ENCODE data around the gene GAL3ST2.

Gene GAL3ST2

GRCh38 chr2:241733391-241734207 lies 43.0 kb upstream of the GAL3ST2 start:
- no peak for DNase-seq (ENCODE audit: low read depth)
- H3K4me3 ChIP-seq (ENCODE audit: low read length) = peak overlapping the region; percentile 48
- TF ChIP-seq CTCF (conservative IDR thresholded peaks at IDR 0.05; ENCODE audit: low read depth, low read length) = no peak

- peak; percentile 32 for TF ChIP-seq CTCF (conservative IDR thresholded peaks at IDR 0.05; ENCODE audit: low read depth, low read length)
- peak overlapping the region; percentile 48 for H3K4me3 ChIP-seq (ENCODE audit: low read length)
- DNase-seq (ENCODE audit: low read depth) = no peak
Observed at GRCh38 chr2:241734208-241734466, 42.5 kb upstream of the GAL3ST2 start.

- DNase-seq (ENCODE audit: low read depth) = peak; percentile 25
- TF ChIP-seq CTCF (conservative IDR thresholded peaks at IDR 0.05; ENCODE audit: low read depth, low read length) = no peak
- H3K4me3 ChIP-seq (ENCODE audit: low read length) = peak within 1 kb of the TSS; percentile 60
Observed at GRCh38 chr2:241734467-241735208, 42.0 kb upstream of the GAL3ST2 start, which contains the start of gene D2HGDH. TSS of gene D2HGDH (plus strand) at chr2:241734630. CDS start at chr2:241735225, 595 bp downstream.

GRCh38 chr2:241736111-241736510 lies 40.5 kb upstream of the GAL3ST2 start:
- TF ChIP-seq CTCF (conservative IDR thresholded peaks at IDR 0.05; ENCODE audit: low read depth, low read length) = no peak
- no peak overlapping the region for H3K4me3 ChIP-seq (ENCODE audit: low read length)
- no peak for DNase-seq (ENCODE audit: low read depth)

GRCh38 chr2:241738040-241738686 lies 38.5 kb upstream of the GAL3ST2 start:
- no peak for TF ChIP-seq CTCF (conservative IDR thresholded peaks at IDR 0.05; ENCODE audit: low read depth, low read length)
- H3K4me3 ChIP-seq (ENCODE audit: low read length) = no peak overlapping the region
- no peak for DNase-seq (ENCODE audit: low read depth)

GRCh38 chr2:241739177-241739576 lies 37.4 kb upstream of the GAL3ST2 start:
- TF ChIP-seq CTCF (conservative IDR thresholded peaks at IDR 0.05; ENCODE audit: low read depth, low read length) = no peak
- H3K4me3 ChIP-seq (ENCODE audit: low read length) = no peak overlapping the region
- no peak for DNase-seq (ENCODE audit: low read depth)

All from retinal pigment epithelial cell (primary cell).